Measurements from ENCODE around the gene CGNL1. TPM values are rescaled to one million over a fixed set of nuclear protein-coding genes. Genes with fewer than 3 reads are reported as not detected.

Gene CGNL1
- total RNA-seq, 2 donors from 2014 or later: not detected

GRCh38 chr15:57423599-57424140, 47.4 kb downstream of the CGNL1 start:
- DNase-seq (no peak), ATAC-seq (replicated peaks in 1 of 2) (no peak)
- no peaks in the 10 kb centered on the region for H3K36me3 Mint-ChIP-seq (ENCODE audit: insufficient read depth in 2 of 2)
- H3K4me3 Mint-ChIP-seq: no peak overlapping the region
- peaks cover 5% of the 10 kb centered on the region for H3K27me3 Mint-ChIP-seq (ENCODE audit: low read depth)
- H3K4me1 Mint-ChIP-seq (ENCODE audit: low read depth): no peaks in the 10 kb centered on the region
- no peak overlapping the region for H3K27ac Mint-ChIP-seq
- H3K9me3 Mint-ChIP-seq: no peaks in the 10 kb centered on the region

- no peak overlapping the region for H3K4me3 Mint-ChIP-seq
- ATAC-seq (replicated peaks in 1 of 2) (no peak), DNase-seq (no peak)
- H3K4me1 Mint-ChIP-seq (ENCODE audit: low read depth): no peaks in the 10 kb centered on the region
- H3K9me3 Mint-ChIP-seq: no peaks in the 10 kb centered on the region
- no peaks in the 10 kb centered on the region for H3K36me3 Mint-ChIP-seq (ENCODE audit: insufficient read depth in 2 of 2)
- no peak overlapping the region for H3K27ac Mint-ChIP-seq
- peaks cover 5% of the 10 kb centered on the region for H3K27me3 Mint-ChIP-seq (ENCODE audit: low read depth)
Observed at GRCh38 chr15:57424628-57425405, 48.5 kb downstream of the CGNL1 start.

GRCh38 chr15:57425842-57426241, 49.5 kb downstream of the CGNL1 start:
- peaks cover 5% of the 10 kb centered on the region for H3K27me3 Mint-ChIP-seq (ENCODE audit: low read depth)
- H3K4me3 Mint-ChIP-seq: no peak overlapping the region
- no peak for DNase-seq
- H3K4me1 Mint-ChIP-seq (ENCODE audit: low read depth): no peaks in the 10 kb centered on the region
- ATAC-seq (replicated peaks in 1 of 2): no peak
- no peak overlapping the region for H3K27ac Mint-ChIP-seq
- no peaks in the 10 kb centered on the region for H3K36me3 Mint-ChIP-seq (ENCODE audit: insufficient read depth in 2 of 2)
- H3K9me3 Mint-ChIP-seq: no peaks in the 10 kb centered on the region

- no peak overlapping the region for H3K4me3 Mint-ChIP-seq
- H3K27me3 Mint-ChIP-seq (ENCODE audit: low read depth): peaks cover 5% of the 10 kb centered on the region
- no peaks in the 10 kb centered on the region for H3K4me1 Mint-ChIP-seq (ENCODE audit: low read depth)
- no peak overlapping the region for H3K27ac Mint-ChIP-seq
- ATAC-seq (replicated peaks in 1 of 2): no peak
- no peaks in the 10 kb centered on the region for H3K9me3 Mint-ChIP-seq
- no peaks in the 10 kb centered on the region for H3K36me3 Mint-ChIP-seq (ENCODE audit: insufficient read depth in 2 of 2)
- no peak for DNase-seq
Observed at GRCh38 chr15:57427367-57427821, 51.1 kb downstream of the CGNL1 start.

GRCh38 chr15:57432141-57432741, 55.9 kb downstream of the CGNL1 start:
- H3K9me3 Mint-ChIP-seq: no peaks in the 10 kb centered on the region
- H3K4me1 Mint-ChIP-seq (ENCODE audit: low read depth): no peaks in the 10 kb centered on the region
- DNase-seq: no peak
- H3K27ac Mint-ChIP-seq: no peak overlapping the region
- H3K36me3 Mint-ChIP-seq (ENCODE audit: insufficient read depth in 2 of 2): no peaks in the 10 kb centered on the region
- H3K4me3 Mint-ChIP-seq: no peak overlapping the region
- ATAC-seq (replicated peaks in 1 of 2): no peak
- peaks cover 7% of the 10 kb centered on the region for H3K27me3 Mint-ChIP-seq (ENCODE audit: low read depth)

GRCh38 chr15:57436166-57436565, 59.9 kb downstream of the CGNL1 start:
- no peak for DNase-seq
- Mint-ChIP-seq H3K9me3 (no peaks in the 10 kb centered on the region), H3K4me1 (ENCODE audit: low read depth) (no peaks in the 10 kb centered on the region), H3K27me3 (ENCODE audit: low read depth) (peaks cover 7% of the 10 kb centered on the region), H3K36me3 (ENCODE audit: insufficient read depth in 2 of 2) (no peaks in the 10 kb centered on the region), H3K27ac (no peak overlapping the region), H3K4me3 (no peak overlapping the region)
- ATAC-seq (replicated peaks in 1 of 2): no peak

GRCh38 chr15:57436961-57437360, 60.7 kb downstream of the CGNL1 start:
- H3K4me1 Mint-ChIP-seq (ENCODE audit: low read depth): no peaks in the 10 kb centered on the region
- H3K27ac Mint-ChIP-seq: no peak overlapping the region
- no peaks in the 10 kb centered on the region for H3K36me3 Mint-ChIP-seq (ENCODE audit: insufficient read depth in 2 of 2)
- H3K27me3 Mint-ChIP-seq (ENCODE audit: low read depth): peaks cover 7% of the 10 kb centered on the region
- no peak overlapping the region for H3K4me3 Mint-ChIP-seq
- no peak for DNase-seq
- no peaks in the 10 kb centered on the region for H3K9me3 Mint-ChIP-seq
- no peak for ATAC-seq (replicated peaks in 1 of 2)

- Mint-ChIP-seq H3K36me3 (ENCODE audit: insufficient read depth in 2 of 2) (no peaks in the 10 kb centered on the region), H3K4me3 (no peak overlapping the region), H3K9me3 (no peaks in the 10 kb centered on the region), H3K27me3 (ENCODE audit: low read depth) (peaks cover 7% of the 10 kb centered on the region), H3K4me1 (ENCODE audit: low read depth) (no peaks in the 10 kb centered on the region), H3K27ac (no peak overlapping the region)
- no peak for DNase-seq
- ATAC-seq (replicated peaks in 1 of 2): no peak
Observed at GRCh38 chr15:57437564-57437963, 61.3 kb downstream of the CGNL1 start.

GRCh38 chr15:57438166-57438565, 61.9 kb downstream of the CGNL1 start:
- Mint-ChIP-seq H3K9me3 (no peaks in the 10 kb centered on the region), H3K36me3 (ENCODE audit: insufficient read depth in 2 of 2) (no peaks in the 10 kb centered on the region), H3K27me3 (ENCODE audit: low read depth) (peaks cover 7% of the 10 kb centered on the region), H3K4me3 (no peak overlapping the region), H3K4me1 (ENCODE audit: low read depth) (no peaks in the 10 kb centered on the region), H3K27ac (no peak overlapping the region)
- DNase-seq (no peak), ATAC-seq (replicated peaks in 1 of 2) (no peak)

GRCh38 chr15:57439128-57440027, 63.1 kb downstream of the CGNL1 start:
- ATAC-seq (replicated peaks in 1 of 2): no peak
- H3K4me3 Mint-ChIP-seq: no peak overlapping the region

GRCh38 chr15:57440167-57440566, 63.9 kb downstream of the CGNL1 start:
- H3K27me3 Mint-ChIP-seq (ENCODE audit: low read depth): no peaks in the 10 kb centered on the region
- H3K4me1 Mint-ChIP-seq (ENCODE audit: low read depth): no peaks in the 10 kb centered on the region
- ATAC-seq (replicated peaks in 1 of 2) (no peak), DNase-seq (no peak)
- H3K9me3 Mint-ChIP-seq: no peaks in the 10 kb centered on the region
- H3K4me3 Mint-ChIP-seq: no peak overlapping the region
- H3K36me3 Mint-ChIP-seq (ENCODE audit: insufficient read depth in 2 of 2): no peaks in the 10 kb centered on the region
- no peak overlapping the region for H3K27ac Mint-ChIP-seq

More at GRCh38 chr15:57439128-57440027, 63.1 kb downstream of the CGNL1 start:
- Mint-ChIP-seq H3K36me3 (ENCODE audit: insufficient read depth in 2 of 2) (no peaks in the 10 kb centered on the region), H3K27me3 (ENCODE audit: low read depth) (peaks cover 7% of the 10 kb centered on the region), H3K27ac (no peak overlapping the region), H3K4me1 (ENCODE audit: low read depth) (no peaks in the 10 kb centered on the region), H3K9me3 (no peaks in the 10 kb centered on the region)
- DNase-seq: no peak

- Mint-ChIP-seq H3K4me1 (ENCODE audit: low read depth) (no peaks in the 10 kb centered on the region), H3K36me3 (ENCODE audit: insufficient read depth in 2 of 2) (no peaks in the 10 kb centered on the region), H3K27ac (no peak overlapping the region), H3K9me3 (no peaks in the 10 kb centered on the region), H3K27me3 (ENCODE audit: low read depth) (no peaks in the 10 kb centered on the region), H3K4me3 (no peak overlapping the region)
- no peak for ATAC-seq (replicated peaks in 1 of 2)
- no peak for DNase-seq
Observed at GRCh38 chr15:57440799-57441198, 64.5 kb downstream of the CGNL1 start.

GRCh38 chr15:57442335-57442734, 66.0 kb downstream of the CGNL1 start:
- H3K36me3 Mint-ChIP-seq (ENCODE audit: insufficient read depth in 2 of 2): no peaks in the 10 kb centered on the region
- H3K4me1 Mint-ChIP-seq (ENCODE audit: low read depth): no peaks in the 10 kb centered on the region
- no peak for ATAC-seq (replicated peaks in 1 of 2)
- no peak overlapping the region for H3K4me3 Mint-ChIP-seq
- DNase-seq: no peak
- peaks cover under 1% of the 10 kb centered on the region for H3K27me3 Mint-ChIP-seq (ENCODE audit: low read depth)
- H3K27ac Mint-ChIP-seq: no peak overlapping the region
- no peaks in the 10 kb centered on the region for H3K9me3 Mint-ChIP-seq
